A673 (cell line): ENCODE data around the gene MAGEB2. TPM values are rescaled to one million over a fixed set of nuclear protein-coding genes. Genes with fewer than 3 reads are reported as not detected.
"Not testable (repeated sequence)": the region's sequence is repeated elsewhere in the genome, so short reads cannot be mapped to it uniquely, and the experiment has no call there.

ENCODE experiments used
- BruUV-seq: library from RNA; stranded (reverse); fragments of 400-500 nt; replicated peaks from 2 replicates; lab custom pipeline; 2021; lab: Mats Ljungman, UMichigan
- CTCF ChIA-PET: fragments of 300-600 bp; sonication (Branson Sonifier 250); formaldehyde crosslinking; loops from one replicate; lab custom pipeline; 2022; ENCODE audit warnings: antibody characterized with exemption; lab: Charles Lee
- POLR2A ChIA-PET: fragments of 300-600 bp; sonication (Branson Sonifier 250); formaldehyde crosslinking; loops from one replicate; lab custom pipeline; 2022; ENCODE audit warnings: antibody characterized with exemption; ENCODE audit not compliant: low non-redundant PET; lab: Charles Lee
- DNase-seq: peaks from one replicate; pipeline ENCODE4 v3.0.0-alpha.2; 2015; ENCODE audit warnings: low spot score
- H3K27ac ChIP-seq: fragments of 200-600 bp; sonication (generic); 2 replicates; pipeline ENCODE4 v1.5.1; 2016; ENCODE audit warnings: mixed run types, low read depth, mild to moderate bottlenecking, mixed read lengths, antibody characterized with exemption, low read length; ENCODE audit not compliant: poor library complexity, severe bottlenecking
- H3K27me3 ChIP-seq: fragments of 200-600 bp; sonication (generic); replicated peaks from 2 replicates; pipeline ENCODE4 v1.6.1; 2017; ENCODE audit warnings: mixed run types, low read depth, mild to moderate bottlenecking, mixed read lengths, antibody characterized with exemption, low read length; ENCODE audit not compliant: insufficient read depth, poor library complexity
- H3K36me3 ChIP-seq: fragments of 200-600 bp; sonication (generic); 2 replicates; pipeline ENCODE4 v1.6.1; 2016; ENCODE audit warnings: mixed run types, mild to moderate bottlenecking, mixed read lengths, antibody characterized with exemption, low read length; ENCODE audit not compliant: insufficient read depth, poor library complexity, severe bottlenecking
- H3K4me1 ChIP-seq: fragments of 200-600 bp; sonication (generic); 2 replicates; pipeline ENCODE4 v1.6.1; 2017; ENCODE audit warnings: mixed run types, mild to moderate bottlenecking, mixed read lengths, antibody characterized with exemption, low read length; ENCODE audit not compliant: insufficient read depth, poor library complexity, severe bottlenecking
- H3K4me3 ChIP-seq: fragments of 200-600 bp; sonication (generic); 2 replicates; pipeline ENCODE4 v1.5.1; 2016; ENCODE audit warnings: low read depth, mixed run types, mild to moderate bottlenecking, mixed read lengths, low read length; ENCODE audit not compliant: poor library complexity, severe bottlenecking
- H3K9me3 ChIP-seq: fragments of 200-600 bp; sonication (generic); 2 replicates; pipeline ENCODE4 v1.6.1; 2016; ENCODE audit warnings: mixed run types, low read depth, mild to moderate bottlenecking, mixed read lengths, antibody characterized with exemption, low read length; ENCODE audit not compliant: poor library complexity, severe bottlenecking
- CTCF ChIP-seq: fragments of 300-800, 200-600 bp; sonication (generic); conservative IDR thresholded peaks from 2 replicates; pipeline ENCODE4 v1.5.1; 2017; ENCODE audit warnings: low read depth, mild to moderate bottlenecking, antibody characterized with exemption, low read length, moderate library complexity, mixed read lengths
- EZH2 ChIP-seq: fragments of 200-600 bp; sonication (generic); IDR thresholded peaks from 2 replicates; pipeline ENCODE4 v1.6.1; 2017; ENCODE audit warnings: borderline replicate concordance, low read depth, mild to moderate bottlenecking, mixed read lengths, antibody characterized with exemption, low read length; ENCODE audit not compliant: poor library complexity, severe bottlenecking
- intact Hi-C: fragments of 100-400 bp; cut with micrococcal nuclease; formaldehyde crosslinking; loops from one replicate; pipeline ENCODE4 v1.10.0; 2022; ENCODE audit not compliant: unreplicated experiment
- total RNA-seq: library from RNA; stranded (reverse); gene quantifications from 2 replicates; pipeline ENCODE4 v1.2.3, GENCODE V29; 2021

Gene MAGEB2
- total RNA-seq, 1 experiment from 2014 or later, result not detected

GRCh38 chrX:30183554-30183953 lies 31.8 kb upstream of the MAGEB2 start:
- TF ChIP-seq EZH2 (no peak), CTCF (no peak)
- no TSS peak for BruUV-seq
- POLR2A ChIA-PET, result interaction anchor here (0.6 kb wide), 1 partner anchor 385 kb away, joined by 4 read pairs; no protein-coding TSS in a partner anchor
- no peaks in the 10 kb centered on the region for H3K4me1 ChIP-seq
- CTCF ChIA-PET, result interaction anchor here (1.6 kb wide), 1 partner anchor 13 kb away, joined by 3 read pairs; no protein-coding TSS in a partner anchor
- no peaks in the 10 kb centered on the region for H3K9me3 ChIP-seq
- DNase-seq, result peak; percentile 20
- H3K4me3 ChIP-seq, result no peak overlapping the region
- no peak overlapping the region for H3K27ac ChIP-seq
- intact Hi-C loops, result loop anchor here (10.0 kb wide), 1 partner anchor 239 kb away; no protein-coding TSS in a partner anchor
- H3K27me3 ChIP-seq, result no peaks in the 10 kb centered on the region
- H3K36me3 ChIP-seq, result no peaks in the 10 kb centered on the region

DNA sequence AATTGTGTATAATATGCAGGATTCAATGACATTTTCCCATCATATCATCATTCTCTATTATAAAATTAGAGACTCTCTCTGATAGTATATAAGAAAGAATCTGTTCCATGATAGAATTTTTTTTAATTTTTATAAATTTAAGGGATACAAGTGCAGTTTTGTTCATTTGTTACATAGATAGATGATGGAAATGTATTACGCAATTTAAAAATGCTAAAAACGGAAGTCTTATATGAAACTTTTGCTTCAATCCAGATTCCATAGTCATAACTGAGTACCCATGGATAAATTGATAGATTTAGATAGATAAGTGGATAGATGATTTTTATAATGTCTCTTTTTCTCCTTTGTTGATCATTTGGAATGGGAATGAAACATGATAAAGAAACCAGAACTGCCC lies 24.9 kb upstream of the MAGEB2 start:
- ChIA-PET CTCF (no interaction called here), POLR2A (no interaction called here)
- no peaks in the 10 kb centered on the region for H3K4me1 ChIP-seq
- no peak overlapping the region for H3K4me3 ChIP-seq
- no peaks in the 10 kb centered on the region for H3K27me3 ChIP-seq
- no peak for TF ChIP-seq CTCF
- TF ChIP-seq EZH2, result no peak
- no peak overlapping the region for H3K27ac ChIP-seq
- no peak for DNase-seq
- BruUV-seq, result no TSS peak
- H3K9me3 ChIP-seq, result no peaks in the 10 kb centered on the region
- H3K36me3 ChIP-seq, result no peaks in the 10 kb centered on the region
- intact Hi-C loops, result loop anchor here (5.0 kb wide), 1 partner anchor 38 kb away; no protein-coding TSS in a partner anchor

DNA sequence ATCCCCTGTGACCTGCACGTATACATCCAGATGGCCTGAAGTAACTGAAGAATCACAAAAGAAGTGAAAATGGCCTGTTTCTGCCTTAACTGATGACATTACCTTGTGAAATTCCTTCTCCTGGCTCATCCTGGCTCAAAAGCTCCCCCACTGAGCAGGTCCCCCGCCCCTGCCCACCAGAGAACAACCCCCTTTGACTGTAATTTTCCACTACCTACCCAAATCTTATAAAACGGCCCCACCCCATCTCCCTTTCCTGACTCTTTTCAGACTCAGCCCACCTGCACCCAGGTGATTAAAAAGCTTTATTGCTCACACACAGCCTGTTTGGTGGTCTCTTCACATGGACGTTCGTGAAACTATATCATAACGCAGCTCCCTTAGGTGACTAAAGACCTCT lies 21.5 kb upstream of the MAGEB2 start:
- H3K4me1 ChIP-seq, H3K9me3 ChIP-seq, H3K27ac ChIP-seq, H3K36me3 ChIP-seq, DNase-seq, BruUV-seq, CTCF ChIA-PET, POLR2A ChIA-PET, H3K27me3 ChIP-seq, H3K4me3 ChIP-seq: not testable (repeated sequence)
- intact Hi-C loops, result loop anchor here (5.0 kb wide), 1 partner anchor 42 kb away; no protein-coding TSS in a partner anchor

- TF ChIP-seq CTCF (peak; percentile 58), EZH2 (no peak)
- no peaks in the 10 kb centered on the region for H3K4me1 ChIP-seq
- no peak overlapping the region for H3K27ac ChIP-seq
- ChIA-PET POLR2A (no interaction called here), CTCF (interaction anchor here (0.7 to 1.1 kb wide), 2 partner anchors 12 to 55 kb away, joined by 3 read pairs; no protein-coding TSS in a partner anchor)
- no peaks in the 10 kb centered on the region for H3K36me3 ChIP-seq
- no TSS peak for BruUV-seq
- intact Hi-C loops, result loop anchor here (5.0 kb wide), 1 partner anchor 54 kb away; no protein-coding TSS in a partner anchor
- no peaks in the 10 kb centered on the region for H3K27me3 ChIP-seq
- peak; percentile 61 for DNase-seq
- no peaks in the 10 kb centered on the region for H3K9me3 ChIP-seq
- no peak overlapping the region for H3K4me3 ChIP-seq
These were observed 19.0 kb upstream of the MAGEB2 start for GRCh38 chrX:30196322-30196721.
